Spinal cord (tissue), 10 donors: ENCODE measurements around the gene RNF149. TPM values are rescaled to one million over a fixed set of nuclear protein-coding genes. Genes with fewer than 3 reads are reported as not detected.

ENCODE experiments used
- DNase-seq, 6 donors: peaks; one replicate each; pipeline versions ENCODE4 v3.0.0 to v3.0.0-alpha.2; 2013 to 2015; ENCODE audit warnings: low spot score in 6 of 6, low read depth in 4 of 6
- H3K27ac ChIP-seq: one replicate; pipeline ENCODE4 v1.5.1; 2013; ENCODE audit warnings: low read depth, low read length, control low read depth
- H3K27me3 ChIP-seq: one replicate; pipeline ENCODE4 v1.6.1; 2013; ENCODE audit warnings: low read length; ENCODE audit not compliant: control insufficient read depth, insufficient read depth
- H3K36me3 ChIP-seq: one replicate; pipeline ENCODE4 v1.6.1; 2013; ENCODE audit warnings: low read length; ENCODE audit not compliant: control insufficient read depth, insufficient read depth
- H3K4me1 ChIP-seq: one replicate; pipeline ENCODE4 v1.6.1; 2013; ENCODE audit warnings: low read length; ENCODE audit not compliant: control insufficient read depth, insufficient read depth
- H3K4me3 ChIP-seq: one replicate; pipeline ENCODE4 v1.5.1; 2013; ENCODE audit warnings: low read depth, low read length, control low read depth
- H3K9me3 ChIP-seq: one replicate; pipeline ENCODE4 v1.6.1; 2013; ENCODE audit warnings: low read length; ENCODE audit not compliant: control insufficient read depth, insufficient read depth
- WGBS: methylation state at CpG from one replicate; pipeline ENCODE4 v1.1.5; 2013; ENCODE audit warnings: missing lambda C conversion rate; ENCODE audit not compliant: insufficient coverage; 5-methylcytosine and 5-hydroxymethylcytosine counted together
- polyA plus RNA-seq, 2 donors: library from polyadenylated mRNA; unstranded; fragments of 120-200 nt; gene quantifications; one replicate each; pipeline ENCODE4 v1.2.1, GENCODE V29; 2013; ENCODE audit not compliant: insufficient read length in 2 of 2
- total RNA-seq, 2 donors: library from RNA; depleted of rRNA in 1 of 2; stranded (reverse); fragments of 120-200 nt in 1 of 2; fragments of >200 nt in 1 of 2; gene quantifications; one replicate each; pipeline versions ENCODE4 v1.2.3 to v1.2.4, GENCODE V29; 2013 to 2014
- donor health status: healthy.

The RNF149 gene
- total and polyA plus RNA-seq, 4 donors, result 31.8 to 55.8 (median 39.7) TPM

GRCh38 chr2:101290711-101291110 is 17.8 kb downstream of the RNF149 start:
- no peak overlapping the region for H3K4me3 ChIP-seq
- no peaks in the 10 kb centered on the region for H3K27me3 ChIP-seq
- no peaks in the 10 kb centered on the region for H3K9me3 ChIP-seq
- H3K36me3 ChIP-seq, result peaks cover 18% of the 10 kb centered on the region
- no peaks in the 10 kb centered on the region for H3K4me1 ChIP-seq
- no peak overlapping the region for H3K27ac ChIP-seq
- no peak for DNase-seq

GRCh38 chr2:101287303-101287702 is 21.2 kb downstream of the RNF149 start:
- WGBS, result 100% methylated on average over 1 of the region's 2 CpGs
- Histone ChIP-seq H3K9me3 (no peaks in the 10 kb centered on the region), H3K36me3 (peaks cover 30% of the 10 kb centered on the region)

GRCh38 chr2:101286684-101287083 is 21.8 kb downstream of the RNF149 start:
- Histone ChIP-seq H3K36me3 (peaks cover 33% of the 10 kb centered on the region), H3K4me3 (no peak overlapping the region), H3K9me3 (no peaks in the 10 kb centered on the region), H3K27ac (no peak overlapping the region), H3K27me3 (no peaks in the 10 kb centered on the region), H3K4me1 (no peaks in the 10 kb centered on the region)
- DNase-seq, result no peak
- WGBS, result 100% methylated on average over 1 of the region's 6 CpGs

More at GRCh38 chr2:101287303-101287702, 21.2 kb downstream of the RNF149 start:
- Histone ChIP-seq H3K4me3 (no peak overlapping the region), H3K27ac (no peak overlapping the region), H3K27me3 (no peaks in the 10 kb centered on the region), H3K4me1 (no peaks in the 10 kb centered on the region)
- no peak for DNase-seq

- 94% methylated on average over 2 of the region's 3 CpGs for WGBS
- Histone ChIP-seq H3K27ac (no peak overlapping the region), H3K4me1 (no peaks in the 10 kb centered on the region), H3K36me3 (peaks cover 33% of the 10 kb centered on the region), H3K9me3 (no peaks in the 10 kb centered on the region), H3K27me3 (no peaks in the 10 kb centered on the region), H3K4me3 (no peak overlapping the region)
- DNase-seq, result no peak
Measured at GRCh38 chr2:101282980-101283379, 25.5 kb downstream of the RNF149 start.

- H3K4me1 ChIP-seq, result no peaks in the 10 kb centered on the region
- no peaks in the 10 kb centered on the region for H3K9me3 ChIP-seq
- peaks cover 25% of the 10 kb centered on the region for H3K36me3 ChIP-seq
- DNase-seq, result no peak
- H3K27ac ChIP-seq, result no peak overlapping the region
- no peaks in the 10 kb centered on the region for H3K27me3 ChIP-seq
- WGBS, result 100% methylated on average over 4 of the region's 4 CpGs
- no peak overlapping the region for H3K4me3 ChIP-seq
Measured at GRCh38 chr2:101281482-101281881, 27.0 kb downstream of the RNF149 start.

GRCh38 chr2:101278925-101279324 is 29.6 kb downstream of the RNF149 start:
- Histone ChIP-seq H3K27me3 (no peaks in the 10 kb centered on the region), H3K9me3 (no peaks in the 10 kb centered on the region), H3K4me1 (no peaks in the 10 kb centered on the region), H3K36me3 (peaks cover 21% of the 10 kb centered on the region), H3K4me3 (no peak overlapping the region), H3K27ac (no peak overlapping the region)
- no peak for DNase-seq
- no CpG with 5 or more reads among the region's 3 CpGs for whole genome bisulfite sequencing

- no peaks in the 10 kb centered on the region for H3K27me3 ChIP-seq
- WGBS, result 87% methylated on average over 5 of the region's 7 CpGs
- H3K4me3 ChIP-seq, result no peak overlapping the region
- DNase-seq, result peak in 2 of 6 donors; percentile 9 to 54
- H3K4me1 ChIP-seq, result no peaks in the 10 kb centered on the region
- no peaks in the 10 kb centered on the region for H3K9me3 ChIP-seq
- H3K36me3 ChIP-seq, result peaks cover 17% of the 10 kb centered on the region
- no peak overlapping the region for H3K27ac ChIP-seq
Measured at GRCh38 chr2:101277111-101277510, 31.4 kb downstream of the RNF149 start.

GRCh38 chr2:101274142-101274541 is 34.4 kb downstream of the RNF149 start:
- Histone ChIP-seq H3K27ac (no peak overlapping the region), H3K4me3 (no peak overlapping the region), H3K27me3 (no peaks in the 10 kb centered on the region), H3K4me1 (no peaks in the 10 kb centered on the region), H3K36me3 (peaks cover 15% of the 10 kb centered on the region), H3K9me3 (no peaks in the 10 kb centered on the region)
- no peak for DNase-seq
- 90% methylated on average over 5 of the region's 5 CpGs for WGBS

- H3K27ac ChIP-seq, result no peak overlapping the region
- H3K4me3 ChIP-seq, result no peak overlapping the region
- H3K9me3 ChIP-seq, result no peaks in the 10 kb centered on the region
- H3K36me3 ChIP-seq, result peaks cover 15% of the 10 kb centered on the region
- WGBS, result 76% methylated on average over 6 of the region's 8 CpGs
- no peaks in the 10 kb centered on the region for H3K4me1 ChIP-seq
- no peak for DNase-seq
- no peaks in the 10 kb centered on the region for H3K27me3 ChIP-seq
Measured at GRCh38 chr2:101273056-101273455, 35.4 kb downstream of the RNF149 start.

- no peaks in the 10 kb centered on the region for H3K9me3 ChIP-seq
- no peaks in the 10 kb centered on the region for H3K4me1 ChIP-seq
- WGBS, result 100% methylated on average over 1 of the region's 3 CpGs
- H3K36me3 ChIP-seq, result peaks cover 20% of the 10 kb centered on the region
- H3K27me3 ChIP-seq, result no peaks in the 10 kb centered on the region
- no peak overlapping the region for H3K4me3 ChIP-seq
- H3K27ac ChIP-seq, result no peak overlapping the region
- no peak for DNase-seq
Measured at GRCh38 chr2:101272045-101272784, 36.3 kb downstream of the RNF149 start.
